DMS 273 (cell line): ENCODE measurements around the gene RMDN2.

Experiments used
- DNase-seq: peaks from one replicate; lab custom pipeline; 2025; ENCODE audit not compliant: unreplicated experiment; lab: John Stamatoyannopoulos, UW

Gene RMDN2

GRCh38 chr2:37897511-37897910, 27.6 kb upstream of the RMDN2 start:
- DNase-seq: no peak

GRCh38 chr2:37898448-37898847, 26.6 kb upstream of the RMDN2 start:
- no peak for DNase-seq

- DNase-seq: no peak
Measured at GRCh38 chr2:37902991-37903390, 22.1 kb upstream of the RMDN2 start.

- DNase-seq: no peak
Measured at GRCh38 chr2:37904425-37904824, 20.7 kb upstream of the RMDN2 start.

- no peak for DNase-seq
Measured at GRCh38 chr2:37904993-37905392, 20.1 kb upstream of the RMDN2 start.

GRCh38 chr2:37906131-37906530, 19.0 kb upstream of the RMDN2 start:
- DNase-seq: no peak

GRCh38 chr2:37907501-37908225, 17.4 kb upstream of the RMDN2 start:
- no peak for DNase-seq

GRCh38 chr2:37911296-37911873, 13.7 kb upstream of the RMDN2 start:
- DNase-seq: no peak

GRCh38 chr2:37912056-37912455, 13.0 kb upstream of the RMDN2 start:
- no peak for DNase-seq

GRCh38 chr2:37912616-37913015, 12.5 kb upstream of the RMDN2 start:
- no peak for DNase-seq

GRCh38 chr2:37914340-37914739, 10.7 kb upstream of the RMDN2 start:
- DNase-seq: no peak

- no peak for DNase-seq
Measured at GRCh38 chr2:37915773-37916172, 9.3 kb upstream of the RMDN2 start.

GRCh38 chr2:37916512-37917082, 8.5 kb upstream of the RMDN2 start:
- DNase-seq: peak; percentile 11

GRCh38 chr2:37917281-37918228, 7.5 kb upstream of the RMDN2 start:
- no peak for DNase-seq

- no peak for DNase-seq
Measured at GRCh38 chr2:37918742-37919186, 6.3 kb upstream of the RMDN2 start.

GRCh38 chr2:37919631-37920032, 5.5 kb upstream of the RMDN2 start:
- DNase-seq: no peak

GRCh38 chr2:37920570-37920969, 4.5 kb upstream of the RMDN2 start:
- no peak for DNase-seq

GRCh38 chr2:37921781-37922180, 3.3 kb upstream of the RMDN2 start:
- DNase-seq: no peak

- DNase-seq: no peak
Measured at GRCh38 chr2:37923308-37924055, 1.6 kb upstream of the RMDN2 start.

- no peak for DNase-seq
Measured at GRCh38 chr2:37926635-37927034, 1.5 kb downstream of the RMDN2 start.

GRCh38 chr2:37928377-37928776, 3.3 kb downstream of the RMDN2 start:
- no peak for DNase-seq
